Subcutaneous adipose tissue (tissue), 4 donors: ENCODE results near the gene SMIM24. TPM values are rescaled to one million over a fixed set of nuclear protein-coding genes. Genes with fewer than 3 reads are reported as not detected.

Experiments used
- total RNA-seq, 4 donors: library from RNA; depleted of rRNA; stranded (reverse); fragments of >200 nt; gene quantifications; one replicate each; pipeline ENCODE4 v1.1.0, GENCODE V29; 2016
- TF ChIP-seq, protein P1 (sequence below): fragments of 450-650 bp; IDR thresholded peaks from one replicate; pipeline ENCODE4 v1.5.1; 2016; ENCODE audit warnings: low read depth, mild to moderate bottlenecking, control low read depth, antibody characterized with exemption, moderate library complexity

The SMIM24 gene
- total RNA-seq, 4 donors from 2014 or later, result not detected

GRCh38 chr19:3474010-3474409, 6.3 kb downstream of the SMIM24 start:
- TF ChIP-seq, protein P1, sequence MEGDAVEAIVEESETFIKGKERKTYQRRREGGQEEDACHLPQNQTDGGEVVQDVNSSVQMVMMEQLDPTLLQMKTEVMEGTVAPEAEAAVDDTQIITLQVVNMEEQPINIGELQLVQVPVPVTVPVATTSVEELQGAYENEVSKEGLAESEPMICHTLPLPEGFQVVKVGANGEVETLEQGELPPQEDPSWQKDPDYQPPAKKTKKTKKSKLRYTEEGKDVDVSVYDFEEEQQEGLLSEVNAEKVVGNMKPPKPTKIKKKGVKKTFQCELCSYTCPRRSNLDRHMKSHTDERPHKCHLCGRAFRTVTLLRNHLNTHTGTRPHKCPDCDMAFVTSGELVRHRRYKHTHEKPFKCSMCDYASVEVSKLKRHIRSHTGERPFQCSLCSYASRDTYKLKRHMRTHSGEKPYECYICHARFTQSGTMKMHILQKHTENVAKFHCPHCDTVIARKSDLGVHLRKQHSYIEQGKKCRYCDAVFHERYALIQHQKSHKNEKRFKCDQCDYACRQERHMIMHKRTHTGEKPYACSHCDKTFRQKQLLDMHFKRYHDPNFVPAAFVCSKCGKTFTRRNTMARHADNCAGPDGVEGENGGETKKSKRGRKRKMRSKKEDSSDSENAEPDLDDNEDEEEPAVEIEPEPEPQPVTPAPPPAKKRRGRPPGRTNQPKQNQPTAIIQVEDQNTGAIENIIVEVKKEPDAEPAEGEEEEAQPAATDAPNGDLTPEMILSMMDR, result no peak

DNA sequence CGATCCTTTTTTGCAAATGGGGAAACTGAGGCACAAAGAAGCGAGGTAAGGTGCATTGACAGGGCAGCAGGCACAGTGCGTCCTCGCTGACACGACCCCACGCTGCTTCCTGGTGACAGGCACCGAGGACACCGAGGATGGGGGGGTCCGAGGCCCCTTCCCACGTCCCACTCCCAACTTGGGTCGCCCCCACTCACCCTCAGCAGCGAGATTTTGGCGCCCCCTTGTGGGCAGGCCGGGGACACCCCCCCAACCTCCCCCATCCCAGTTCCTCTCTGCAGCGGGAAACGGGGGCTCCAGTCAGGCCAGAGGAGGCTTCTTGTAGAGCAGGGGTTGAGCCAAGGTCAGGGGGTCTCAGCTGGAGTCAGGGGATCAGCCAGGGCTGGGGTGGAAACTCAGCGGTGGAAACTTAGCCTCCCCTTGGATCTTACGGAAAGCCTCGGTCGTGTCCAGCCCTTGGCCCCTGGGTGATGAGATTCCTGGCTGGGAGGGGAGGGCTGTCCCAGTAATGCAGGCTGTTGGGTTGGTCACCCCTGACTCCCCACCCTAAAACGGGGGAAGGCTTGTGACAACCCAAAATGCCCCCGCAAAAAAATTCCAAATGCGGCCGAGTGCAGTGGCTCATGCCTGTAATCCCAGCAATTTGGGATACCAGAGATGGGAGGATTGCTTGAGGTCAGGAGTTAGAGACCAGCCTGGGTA, 8.2 kb downstream of the SMIM24 start:
- TF ChIP-seq, protein P1, result no peak

DNA sequence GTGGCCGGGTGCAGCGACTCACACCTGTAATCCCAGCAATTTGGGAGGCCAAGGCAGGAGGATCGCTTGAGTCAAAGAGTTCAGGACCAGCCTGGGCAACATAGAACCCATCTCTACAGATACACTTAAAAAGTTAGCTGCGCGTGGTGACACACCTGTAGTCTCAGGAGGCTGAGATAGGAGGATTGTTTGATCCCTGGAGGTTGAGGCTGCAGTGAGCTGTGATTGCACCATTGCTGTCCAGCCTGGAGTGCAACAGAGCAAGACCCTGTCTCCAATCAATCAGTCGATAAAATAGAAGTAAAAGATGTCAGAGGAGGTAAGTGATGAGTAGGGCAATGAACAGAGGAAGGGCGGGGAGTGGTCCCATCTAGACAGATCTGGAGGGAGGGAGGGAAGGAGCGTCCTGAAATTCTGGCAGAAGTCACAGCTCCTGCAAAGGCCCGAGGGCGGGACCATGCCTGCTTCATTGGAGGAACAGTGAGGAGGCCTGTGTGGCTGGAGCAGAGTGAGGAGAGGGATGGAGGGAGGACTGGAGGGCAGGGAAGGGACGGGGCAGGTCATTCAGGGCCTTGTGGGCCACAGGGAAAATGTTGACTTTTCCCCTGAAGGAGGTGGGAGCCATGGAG, 9.7 kb downstream of the SMIM24 start:
- TF ChIP-seq, protein P1, result no peak

GRCh38 chr19:3469638-3470499, 10.5 kb downstream of the SMIM24 start:
- TF ChIP-seq, protein P1, result no peak

GRCh38 chr19:3468211-3468610, 12.1 kb downstream of the SMIM24 start:
- TF ChIP-seq, protein P1, result no peak

DNA sequence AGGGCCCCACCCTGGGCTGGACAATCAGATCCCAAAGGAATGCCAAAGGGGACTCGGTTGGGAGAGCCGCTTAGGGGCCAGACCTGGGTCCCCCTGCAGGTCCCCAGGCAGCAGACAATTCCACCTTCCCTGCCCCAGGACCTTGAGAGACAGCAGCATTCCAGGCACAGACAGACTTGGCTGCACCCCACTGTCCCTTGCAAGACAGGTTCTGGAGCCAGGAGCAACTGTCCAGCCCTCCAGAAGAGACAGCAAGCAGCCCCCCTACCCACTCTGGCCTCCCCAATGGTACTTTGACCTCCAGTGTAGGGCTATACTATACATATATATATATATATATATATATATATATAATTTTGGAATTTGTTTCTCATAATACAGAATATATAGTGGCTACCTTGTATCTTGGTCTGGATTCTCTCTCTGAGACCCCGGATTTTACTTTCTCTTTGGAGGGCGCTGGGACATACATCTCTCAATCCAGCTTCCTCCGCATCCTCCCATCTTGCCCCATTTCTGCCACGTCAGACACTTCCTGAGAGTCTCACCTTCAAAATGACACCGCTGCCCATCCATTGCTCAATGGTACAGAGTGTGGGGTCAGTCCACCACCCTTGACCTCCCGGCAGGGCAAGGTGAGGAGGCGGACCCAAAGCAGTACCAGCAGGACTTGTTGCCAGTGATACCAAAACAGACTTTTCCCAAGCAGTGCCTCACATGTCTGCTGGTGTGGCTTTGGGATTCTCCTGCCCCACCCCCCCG, 12.7 kb downstream of the SMIM24 start:
- TF ChIP-seq, protein P1, result no peak

- TF ChIP-seq, protein P1, result no peak
Observed at GRCh38 chr19:3466635-3467034, 13.7 kb downstream of the SMIM24 start.
